Activated CD4-positive, alpha-beta T cell treated with anti-CD3 and anti-CD28 coated beads for 36 hours (primary cell): ENCODE results near the gene MED26. TPM values are rescaled to one million over a fixed set of nuclear protein-coding genes. Genes with fewer than 3 reads are reported as not detected.

Experiments used
- ATAC-seq: fragments of 200-7000 bp; cut with Tn5 transposase; one replicate; pipeline ENCODE4 v1.10.0; 2021; ENCODE audit warnings: mild to moderate bottlenecking, moderate library complexity
- CTCF ChIA-PET: fragments of 350-600 bp; sonication (Branson Sonifier 250); formaldehyde crosslinking; loops from one replicate; lab custom pipeline; 2021; ENCODE audit warnings: antibody characterized with exemption; lab: Charles Lee
- POLR2A ChIA-PET: fragments of 350-600 bp; sonication (Branson Sonifier 250); formaldehyde crosslinking; loops from one replicate; lab custom pipeline; 2021; ENCODE audit warnings: antibody characterized with exemption, inconsistent platforms; lab: Charles Lee
- DNase-seq: peaks from one replicate; pipeline ENCODE4 v3.0.0-alpha.2; 2020
- H3K27ac Mint-ChIP-seq: one replicate; pipeline ENCODE4 v1.8.0; 2021; ENCODE audit warnings: mixed read lengths
- H3K27me3 Mint-ChIP-seq: one replicate; pipeline ENCODE4 v1.8.0; 2021; ENCODE audit warnings: mixed read lengths
- H3K36me3 Mint-ChIP-seq: one replicate; pipeline ENCODE4 v1.8.0; 2021; ENCODE audit warnings: low read depth, mixed read lengths
- H3K4me1 Mint-ChIP-seq: one replicate; pipeline ENCODE4 v1.8.0; 2021; ENCODE audit warnings: mixed read lengths
- H3K4me3 Mint-ChIP-seq: one replicate; pipeline ENCODE4 v1.8.0; 2021; ENCODE audit warnings: mild to moderate bottlenecking, moderate library complexity, mixed read lengths
- H3K9me3 Mint-ChIP-seq: one replicate; pipeline ENCODE4 v1.8.0; 2021; ENCODE audit warnings: low read depth, mixed read lengths
- intact Hi-C, 2 experiments: fragments of 100-400 bp; cut with DNase I in 1 of 2; cut with micrococcal nuclease in 1 of 2; formaldehyde crosslinking; loops; one replicate each; pipeline versions ENCODE4 v1.14.2 to v1.15.1; 2022 to 2024; cut with DNase I, micrococcal nuclease
- total RNA-seq, 2 experiments: library from RNA; stranded (reverse); gene quantifications; one replicate each; pipeline ENCODE4 v1.2.3, GENCODE V29; 2021

MED26 gene
- total RNA-seq, 2 experiments from 2014 or later: 13.6 to 14.5 TPM

DNA sequence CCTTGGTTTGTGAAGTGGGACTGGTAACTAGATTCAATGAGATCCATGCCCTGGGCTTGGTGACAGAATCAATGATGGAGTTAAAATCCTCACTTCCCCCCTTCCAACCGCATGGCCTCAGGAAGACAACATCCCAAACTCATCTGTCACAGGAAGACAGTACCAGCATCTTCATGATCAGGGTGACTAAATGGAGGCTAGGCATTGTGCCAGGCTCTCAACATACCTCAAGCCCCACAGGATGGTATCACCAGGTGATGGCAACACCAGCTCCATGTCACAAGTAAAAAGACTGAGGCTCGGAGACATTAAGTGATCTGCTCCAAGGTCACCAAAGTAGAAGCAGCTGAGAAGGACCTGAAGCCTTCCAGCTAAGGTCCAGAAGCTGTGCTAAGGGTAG lies 14.2 kb downstream of the MED26 start:
- POLR2A ChIA-PET: no interaction called here

DNA sequence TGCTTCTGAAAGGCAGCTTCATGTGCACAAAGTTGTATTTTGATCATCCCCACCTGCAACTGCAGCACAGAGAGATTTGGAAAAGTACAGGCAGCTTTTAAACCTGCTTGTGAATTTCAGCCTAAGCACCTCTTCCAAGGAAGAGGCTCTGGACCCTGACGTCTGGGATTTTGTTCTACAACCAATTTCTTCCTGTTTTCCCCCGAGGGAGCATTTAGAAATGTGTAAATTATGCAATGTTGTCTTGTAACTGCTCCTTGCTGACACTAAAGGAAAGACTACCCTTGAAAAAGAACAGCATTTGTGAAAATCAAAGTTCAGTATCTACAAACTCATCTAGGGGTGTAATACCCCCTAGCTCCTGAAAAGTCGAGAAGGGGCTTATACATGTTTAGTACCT lies 15.4 kb downstream of the MED26 start:
- intact Hi-C loops: no loop called here
- POLR2A ChIA-PET: no interaction called here
- H3K9me3 Mint-ChIP-seq: no peaks in the 10 kb centered on the region

More for the DNA sequence above, 14.2 kb downstream of the MED26 start:
- Mint-ChIP-seq H3K9me3 (no peaks in the 10 kb centered on the region), H3K4me1 (peaks cover 63% of the 10 kb centered on the region), H3K36me3 (no peaks in the 10 kb centered on the region), H3K4me3 (no peak overlapping the region), H3K27me3 (no peaks in the 10 kb centered on the region), H3K27ac (no peak overlapping the region)
- DNase-seq: no peak
- CTCF ChIA-PET: no interaction called here
- intact Hi-C loops: no loop called here
- no peak for ATAC-seq

DNA sequence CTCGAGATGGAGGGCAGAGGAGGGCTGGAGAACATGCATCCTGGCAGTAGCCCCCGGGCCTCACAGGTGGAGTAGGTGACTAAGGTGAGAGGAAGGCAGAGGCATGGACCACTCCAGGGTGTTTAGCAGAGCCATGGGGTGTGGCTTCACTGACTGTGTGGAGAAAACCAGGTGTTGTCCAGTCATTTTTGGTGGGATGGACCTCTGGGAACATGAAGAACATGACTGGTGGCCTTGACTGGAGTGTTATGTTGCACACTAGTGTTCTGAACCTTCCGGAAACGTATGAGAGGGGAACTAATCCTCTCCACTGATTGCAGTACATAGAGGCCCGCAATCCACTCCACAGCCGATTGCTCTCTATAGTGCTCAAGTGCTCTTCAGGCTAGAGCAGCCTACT lies 16.9 kb downstream of the MED26 start:
- DNase-seq (no peak), ATAC-seq (no peak)
- H3K36me3 Mint-ChIP-seq: peaks cover 2% of the 10 kb centered on the region
- no peak overlapping the region for H3K27ac Mint-ChIP-seq
- H3K4me1 Mint-ChIP-seq: peaks cover 54% of the 10 kb centered on the region
- POLR2A ChIA-PET: no interaction called here
- H3K27me3 Mint-ChIP-seq: no peaks in the 10 kb centered on the region
- H3K4me3 Mint-ChIP-seq: no peak overlapping the region
- intact Hi-C loops: no loop called here
- CTCF ChIA-PET: no interaction called here
- no peaks in the 10 kb centered on the region for H3K9me3 Mint-ChIP-seq

More for the DNA sequence above, 15.4 kb downstream of the MED26 start:
- no peak for DNase-seq
- Mint-ChIP-seq H3K4me3 (no peak overlapping the region), H3K36me3 (peaks cover 2% of the 10 kb centered on the region), H3K4me1 (peaks cover 66% of the 10 kb centered on the region), H3K27me3 (no peaks in the 10 kb centered on the region), H3K27ac (no peak overlapping the region)
- CTCF ChIA-PET: interaction anchor here (0.6 to 1.4 kb wide), 3 partner anchors 25 to 600 kb away, joined by 3 to 4 read pairs (median 3); no protein-coding TSS in a partner anchor
- no peak for ATAC-seq

DNA sequence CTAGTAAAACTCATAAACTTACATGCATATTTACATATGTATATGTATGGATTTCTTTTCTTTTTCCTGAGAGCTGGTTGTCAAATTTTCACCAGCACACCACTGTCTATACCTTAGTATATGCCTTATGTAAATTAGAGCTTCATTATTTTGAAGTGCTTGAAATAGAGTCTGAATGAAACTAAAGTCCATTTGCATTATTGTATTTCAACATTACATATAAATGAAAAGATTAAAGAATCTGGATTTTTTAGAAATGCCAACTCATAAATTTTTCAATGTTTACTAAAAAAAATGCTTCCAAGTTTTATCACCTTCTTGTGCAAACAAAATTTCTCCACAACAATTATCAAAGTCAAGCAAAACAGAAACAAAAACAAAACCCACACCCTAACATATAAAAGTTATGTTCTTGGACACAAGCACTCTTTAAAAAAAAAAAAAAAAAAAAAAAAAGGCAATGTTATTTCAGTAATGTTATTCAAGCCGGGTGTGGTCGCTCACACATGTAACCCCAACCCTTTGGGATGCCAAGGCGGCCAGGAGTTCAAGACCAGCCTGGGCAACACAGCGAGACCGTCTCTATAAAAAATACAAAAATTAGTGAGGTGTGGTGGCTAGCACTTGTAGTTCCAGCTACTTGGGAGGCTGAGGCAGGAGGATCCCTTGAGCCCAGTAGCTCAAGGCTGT lies 18.3 kb downstream of the MED26 start:
- H3K9me3 Mint-ChIP-seq: no peaks in the 10 kb centered on the region
- DNase-seq (no peak), ATAC-seq (no peak)
- ChIA-PET CTCF (interaction anchor here (0.7 kb wide), 1 partner anchor 278 kb away, joined by 4 read pairs; no protein-coding TSS in a partner anchor), POLR2A (interaction anchor here (0.5 to 0.8 kb wide), 2 partner anchors 13 to 214 kb away, joined by 3 to 5 read pairs; no protein-coding TSS in a partner anchor)
- intact Hi-C loops: no loop called here
- no peak overlapping the region for H3K27ac Mint-ChIP-seq
- no peaks in the 10 kb centered on the region for H3K27me3 Mint-ChIP-seq
- no peak overlapping the region for H3K4me3 Mint-ChIP-seq
- peaks cover 44% of the 10 kb centered on the region for H3K4me1 Mint-ChIP-seq
- peaks cover 3% of the 10 kb centered on the region for H3K36me3 Mint-ChIP-seq

DNA sequence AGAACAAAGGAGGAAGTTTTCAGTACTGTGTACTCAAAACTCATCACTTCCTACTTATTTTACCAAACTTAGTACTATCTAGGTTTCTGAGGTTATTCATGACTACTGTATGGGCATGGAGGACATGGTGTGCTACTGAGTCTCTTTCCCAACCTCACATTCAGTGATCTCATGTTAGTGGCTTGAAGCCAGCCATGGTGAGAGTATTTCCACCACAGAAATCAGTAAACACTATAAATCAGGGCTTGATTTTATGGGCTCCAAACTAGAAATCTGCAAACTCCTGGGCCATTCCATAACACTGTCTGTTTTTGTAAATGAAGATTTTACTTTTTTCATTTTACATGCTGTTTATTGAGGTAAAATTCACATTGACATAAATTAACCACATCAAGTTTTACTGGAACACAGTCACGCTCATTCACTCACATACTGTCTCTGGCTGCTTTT lies 19.7 kb downstream of the MED26 start:
- ATAC-seq (peak; percentile 87), DNase-seq (peak; percentile 23)
- Mint-ChIP-seq H3K27me3 (no peaks in the 10 kb centered on the region), H3K4me1 (peaks cover 39% of the 10 kb centered on the region), H3K4me3 (no peak overlapping the region), H3K9me3 (no peaks in the 10 kb centered on the region), H3K27ac (peak overlapping the region; percentile 37), H3K36me3 (peaks cover 3% of the 10 kb centered on the region)
- POLR2A ChIA-PET: no interaction called here
- intact Hi-C loops: loop anchor here in 1 of 2 experiments (1.0 kb wide), 1 partner anchor 36 kb away; the partner anchor contains the start of gene SLC35E1
- CTCF ChIA-PET: no interaction called here

DNA sequence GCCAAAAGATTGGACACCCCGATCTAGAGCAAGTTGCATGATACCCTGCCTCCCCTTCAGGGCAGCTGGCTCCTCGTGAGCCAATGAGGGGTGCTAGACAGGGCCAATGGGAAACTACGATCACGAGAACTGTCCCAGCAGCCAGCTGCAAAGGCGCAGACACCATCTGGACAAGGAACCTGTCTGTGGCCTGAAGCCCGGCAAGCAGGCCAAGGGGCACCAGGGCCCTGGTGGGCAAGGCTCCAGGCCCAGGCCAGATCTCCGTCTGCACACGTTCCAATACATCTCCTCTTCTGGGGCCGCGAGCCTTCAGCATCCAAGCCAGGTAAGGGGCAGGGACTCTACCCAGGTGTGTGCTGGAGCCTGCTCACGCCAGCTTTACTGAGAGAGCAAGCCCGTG lies 20.2 kb downstream of the MED26 start:
- H3K27me3 Mint-ChIP-seq: no peaks in the 10 kb centered on the region
- H3K27ac Mint-ChIP-seq: peak overlapping the region; percentile 37
- POLR2A ChIA-PET: no interaction called here
- no peak for ATAC-seq
- intact Hi-C loops: loop anchor here in 1 of 2 experiments (1.0 kb wide), 1 partner anchor 36 kb away; the partner anchor contains the start of gene SLC35E1
- H3K9me3 Mint-ChIP-seq: no peaks in the 10 kb centered on the region
- CTCF ChIA-PET: interaction anchor here (0.6 kb wide), 1 partner anchor 21 kb away, joined by 3 read pairs; no protein-coding TSS in a partner anchor
- peaks cover 3% of the 10 kb centered on the region for H3K36me3 Mint-ChIP-seq
- no peak for DNase-seq
- H3K4me1 Mint-ChIP-seq: peaks cover 39% of the 10 kb centered on the region
- H3K4me3 Mint-ChIP-seq: no peak overlapping the region

DNA sequence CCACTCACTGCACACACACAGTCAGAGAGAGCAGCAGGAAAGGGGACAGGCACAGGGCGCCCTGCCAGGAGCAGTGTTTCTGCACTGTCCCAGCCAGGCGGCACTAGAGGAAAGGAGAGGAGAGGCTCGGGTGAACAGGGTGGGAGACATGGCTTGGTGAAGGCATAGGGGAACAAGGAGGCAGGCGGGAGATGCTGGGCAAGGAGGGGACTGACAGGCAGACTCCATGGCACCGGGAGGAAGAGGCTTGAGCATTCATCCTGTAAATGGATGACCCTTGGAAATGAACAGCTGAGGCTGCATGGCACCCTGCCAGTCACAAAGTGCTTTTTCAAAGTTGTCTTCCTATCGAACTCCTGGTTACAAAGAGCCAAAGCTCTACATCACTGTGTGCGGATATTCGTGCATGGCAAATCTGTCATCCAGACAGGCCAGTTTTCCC lies 22.4 kb downstream of the MED26 start:
- no peaks in the 10 kb centered on the region for H3K9me3 Mint-ChIP-seq
- CTCF ChIA-PET: interaction anchor here (1.7 kb wide), 1 partner anchor 14 kb away, joined by 5 read pairs; no protein-coding TSS in a partner anchor
- no peak overlapping the region for H3K4me3 Mint-ChIP-seq
- DNase-seq (no peak), ATAC-seq (no peak)
- no peaks in the 10 kb centered on the region for H3K27me3 Mint-ChIP-seq
- H3K27ac Mint-ChIP-seq: no peak overlapping the region
- H3K36me3 Mint-ChIP-seq: peaks cover 6% of the 10 kb centered on the region
- POLR2A ChIA-PET: no interaction called here
- intact Hi-C loops: no loop called here
- H3K4me1 Mint-ChIP-seq: peaks cover 27% of the 10 kb centered on the region

DNA sequence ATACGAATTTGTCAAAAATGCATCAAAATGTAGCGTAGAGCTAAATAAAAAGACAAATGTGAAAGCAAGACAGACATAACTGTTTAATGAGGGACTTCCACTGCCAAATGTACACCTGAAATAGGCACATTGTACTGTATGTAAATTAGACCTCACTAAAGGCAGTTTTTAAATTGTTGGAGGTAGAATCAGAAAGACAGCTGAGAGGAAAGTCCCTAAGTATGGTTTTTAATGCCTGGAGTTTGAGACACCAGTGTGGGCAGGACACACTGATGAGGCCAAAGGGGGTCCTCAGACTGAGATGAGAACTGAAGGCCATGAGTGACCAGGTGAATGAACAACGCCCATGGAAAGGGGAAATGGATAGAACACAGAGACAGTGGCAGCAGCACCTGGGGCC lies 22.9 kb downstream of the MED26 start:
- no peak overlapping the region for H3K27ac Mint-ChIP-seq
- ChIA-PET CTCF (interaction anchor here (1.7 kb wide), 1 partner anchor 14 kb away, joined by 5 read pairs; no protein-coding TSS in a partner anchor), POLR2A (no interaction called here)
- no peaks in the 10 kb centered on the region for H3K9me3 Mint-ChIP-seq
- ATAC-seq (no peak), DNase-seq (no peak)
- H3K27me3 Mint-ChIP-seq: no peaks in the 10 kb centered on the region
- intact Hi-C loops: no loop called here
- H3K36me3 Mint-ChIP-seq: peaks cover 6% of the 10 kb centered on the region
- no peak overlapping the region for H3K4me3 Mint-ChIP-seq
- peaks cover 25% of the 10 kb centered on the region for H3K4me1 Mint-ChIP-seq

DNA sequence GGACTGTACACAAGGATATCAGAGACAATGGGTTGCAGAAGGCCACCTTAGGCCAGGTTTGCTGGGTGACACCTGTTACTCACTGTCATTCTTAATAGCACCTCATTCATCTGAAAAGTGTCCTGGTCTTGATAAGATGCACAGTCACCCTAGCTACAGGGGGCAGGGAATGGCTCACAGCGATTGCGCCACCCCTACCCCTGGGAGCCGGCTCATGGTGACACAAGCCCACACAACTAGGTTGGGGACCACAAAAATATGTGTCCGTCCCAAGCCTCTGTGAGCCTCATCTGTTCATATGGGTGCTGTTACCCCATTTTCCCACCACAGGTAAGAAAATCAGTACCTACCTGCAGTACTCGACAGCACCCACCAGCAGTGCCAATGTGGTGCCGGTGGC lies 23.4 kb downstream of the MED26 start:
- ChIA-PET POLR2A (no interaction called here), CTCF (no interaction called here)
- Mint-ChIP-seq H3K36me3 (peaks cover 6% of the 10 kb centered on the region), H3K4me3 (no peak overlapping the region), H3K27me3 (no peaks in the 10 kb centered on the region), H3K4me1 (peaks cover 25% of the 10 kb centered on the region), H3K9me3 (no peaks in the 10 kb centered on the region), H3K27ac (no peak overlapping the region)
- ATAC-seq (no peak), DNase-seq (no peak)
- intact Hi-C loops: no loop called here

DNA sequence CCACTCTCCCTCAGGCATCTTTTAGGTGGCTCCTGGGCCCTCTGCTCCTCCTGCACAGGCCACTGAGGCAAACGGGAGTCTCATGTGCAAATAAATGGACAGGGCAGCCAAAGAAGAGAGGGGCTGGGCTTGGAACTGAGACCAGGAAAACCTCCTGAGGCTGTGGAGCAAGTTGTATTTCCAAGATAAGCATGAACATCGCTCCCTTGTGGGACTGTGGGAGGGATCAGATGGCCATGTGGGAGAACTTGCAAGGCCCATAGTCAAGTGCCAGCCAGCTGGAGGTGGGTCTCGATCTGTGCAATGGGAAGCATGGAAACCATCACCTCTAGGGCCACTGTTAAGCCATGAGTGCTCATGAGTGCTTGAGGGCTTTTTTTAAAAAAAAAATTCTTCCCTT lies 24.9 kb downstream of the MED26 start:
- no peak overlapping the region for H3K4me3 Mint-ChIP-seq
- POLR2A ChIA-PET: no interaction called here

DNA sequence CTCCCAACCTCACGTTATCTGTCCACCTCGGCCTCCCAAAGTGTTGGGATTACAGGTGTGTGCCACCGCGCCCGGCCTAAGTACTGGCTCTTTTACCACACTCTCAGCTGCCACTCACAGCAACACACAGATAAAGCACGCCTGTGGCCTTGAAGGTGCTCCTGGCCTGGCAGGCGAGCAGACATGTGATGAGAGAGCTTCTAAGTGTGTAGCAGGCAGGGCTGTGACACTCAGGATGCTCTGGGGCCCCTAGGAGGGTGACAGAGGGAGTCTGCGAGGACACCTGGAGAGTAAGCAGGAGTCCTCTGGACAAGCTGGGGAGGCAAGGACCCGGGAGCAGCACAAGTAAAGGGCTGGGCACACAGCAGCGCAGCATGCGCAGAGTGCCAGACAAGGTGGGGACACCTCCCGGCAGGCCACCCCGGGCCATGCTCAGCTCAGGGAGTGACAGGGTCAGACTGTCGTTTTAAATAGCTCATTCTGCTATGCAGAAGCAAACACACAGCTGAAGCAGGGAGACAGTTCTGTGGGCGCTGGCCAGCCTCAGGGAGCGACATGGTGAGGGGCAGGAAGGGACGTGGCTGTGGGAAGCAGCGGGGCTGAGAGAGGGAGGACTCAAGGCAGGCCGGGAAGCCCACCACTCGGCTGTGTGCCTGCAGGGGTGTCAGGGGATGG lies 26.5 kb downstream of the MED26 start:
- Mint-ChIP-seq H3K4me1 (peaks cover 21% of the 10 kb centered on the region), H3K27me3 (no peaks in the 10 kb centered on the region), H3K9me3 (no peaks in the 10 kb centered on the region), H3K36me3 (peaks cover 5% of the 10 kb centered on the region), H3K27ac (no peak overlapping the region), H3K4me3 (no peak overlapping the region)
- ChIA-PET CTCF (no interaction called here), POLR2A (no interaction called here)
- ATAC-seq: no peak
- no peak for DNase-seq
- intact Hi-C loops: no loop called here

More for the DNA sequence above, 24.9 kb downstream of the MED26 start:
- no peak for DNase-seq
- no peaks in the 10 kb centered on the region for H3K27me3 Mint-ChIP-seq
- no peak for ATAC-seq
- intact Hi-C loops: no loop called here
- no peak overlapping the region for H3K27ac Mint-ChIP-seq
- H3K4me1 Mint-ChIP-seq: peaks cover 21% of the 10 kb centered on the region
- no peaks in the 10 kb centered on the region for H3K9me3 Mint-ChIP-seq
- CTCF ChIA-PET: interaction anchor here (0.6 kb wide), 1 partner anchor 13 kb away, joined by 3 read pairs; no protein-coding TSS in a partner anchor
- peaks cover 6% of the 10 kb centered on the region for H3K36me3 Mint-ChIP-seq
